ENCODE measurements around the gene SH3RF3. TPM values are rescaled to one million over a fixed set of nuclear protein-coding genes. Genes with fewer than 3 reads are reported as not detected.

Gene SH3RF3
- total RNA-seq, 3 donors from 2014 or later, result 3.2 to 5.6 (median 4.6) TPM

- H3K9me3 ChIP-seq, result no peaks in the 10 kb centered on the region
- no peak overlapping the region for H3K27ac ChIP-seq
- no peaks in the 10 kb centered on the region for H3K36me3 ChIP-seq
- DNase-seq (ENCODE audit: low spot score in 2 of 2), result no peak
- H3K4me3 ChIP-seq, result no peak overlapping the region
- TF ChIP-seq CTCF (IDR thresholded peaks at IDR 0.05) (no peak), POLR2AphosphoS5 (IDR thresholded peaks at IDR 0.05) (no peak), POLR2A (IDR thresholded peaks at IDR 0.05) (no peak)
- intact Hi-C loops (cut with DNase I; ENCODE audit: low total_unique reads), result no loop called here
- no peaks in the 10 kb centered on the region for H3K4me1 ChIP-seq
- no peaks in the 10 kb centered on the region for H3K27me3 ChIP-seq
Measured at GRCh38 chr2:109340381-109340780, 211.4 kb downstream of the SH3RF3 start.

GRCh38 chr2:109341355-109342255 lies 212.6 kb downstream of the SH3RF3 start:
- intact Hi-C loops (cut with DNase I; ENCODE audit: low total_unique reads), result no loop called here
- Histone ChIP-seq H3K27me3 (no peaks in the 10 kb centered on the region), H3K36me3 (no peaks in the 10 kb centered on the region), H3K4me1 (no peaks in the 10 kb centered on the region), H3K4me3 (no peak overlapping the region), H3K27ac (no peak overlapping the region), H3K9me3 (no peaks in the 10 kb centered on the region)
- TF ChIP-seq POLR2A (IDR thresholded peaks at IDR 0.05), result no peak
- no peak for TF ChIP-seq POLR2AphosphoS5 (IDR thresholded peaks at IDR 0.05)
- DNase-seq (ENCODE audit: low spot score in 2 of 2), result no peak

GRCh38 chr2:109342256-109342850 lies 213.3 kb downstream of the SH3RF3 start:
- no peak overlapping the region for H3K4me3 ChIP-seq
- no peak for DNase-seq (ENCODE audit: low spot score in 2 of 2)
- intact Hi-C loops (cut with DNase I; ENCODE audit: low total_unique reads), result no loop called here
- H3K36me3 ChIP-seq, result no peaks in the 10 kb centered on the region
- no peaks in the 10 kb centered on the region for H3K4me1 ChIP-seq
- no peaks in the 10 kb centered on the region for H3K27me3 ChIP-seq
- TF ChIP-seq CTCF (IDR thresholded peaks at IDR 0.05) (no peak), POLR2AphosphoS5 (IDR thresholded peaks at IDR 0.05) (no peak), POLR2A (IDR thresholded peaks at IDR 0.05) (no peak)
- no peaks in the 10 kb centered on the region for H3K9me3 ChIP-seq
- H3K27ac ChIP-seq, result no peak overlapping the region

- Histone ChIP-seq H3K27ac (no peak overlapping the region), H3K27me3 (no peaks in the 10 kb centered on the region), H3K9me3 (no peaks in the 10 kb centered on the region), H3K36me3 (no peaks in the 10 kb centered on the region), H3K4me3 (no peak overlapping the region), H3K4me1 (no peaks in the 10 kb centered on the region)
- TF ChIP-seq POLR2AphosphoS5 (IDR thresholded peaks at IDR 0.05) (no peak), CTCF (IDR thresholded peaks at IDR 0.05) (no peak), POLR2A (IDR thresholded peaks at IDR 0.05) (no peak)
- intact Hi-C loops (cut with DNase I; ENCODE audit: low total_unique reads), result no loop called here
- no peak for DNase-seq (ENCODE audit: low spot score in 2 of 2)
Measured at GRCh38 chr2:109342930-109343329, 213.9 kb downstream of the SH3RF3 start.

GRCh38 chr2:109343460-109343859 lies 214.5 kb downstream of the SH3RF3 start:
- intact Hi-C loops (cut with DNase I; ENCODE audit: low total_unique reads), result no loop called here
- Histone ChIP-seq H3K4me3 (no peak overlapping the region), H3K4me1 (no peaks in the 10 kb centered on the region), H3K27me3 (no peaks in the 10 kb centered on the region), H3K27ac (no peak overlapping the region), H3K36me3 (no peaks in the 10 kb centered on the region), H3K9me3 (no peaks in the 10 kb centered on the region)
- TF ChIP-seq CTCF (IDR thresholded peaks at IDR 0.05) (no peak), POLR2A (IDR thresholded peaks at IDR 0.05) (no peak), POLR2AphosphoS5 (IDR thresholded peaks at IDR 0.05) (no peak)
- no peak for DNase-seq (ENCODE audit: low spot score in 2 of 2)

Measured in breast epithelium (tissue), 4 donors.